ENCODE results near the gene ZFP64. TPM values are rescaled to one million over a fixed set of nuclear protein-coding genes. Genes with fewer than 3 reads are reported as not detected.

ZFP64 gene
- total RNA-seq, 4 donors from 2014 or later: 7.0 to 15.4 (median 14.2) TPM

DNA sequence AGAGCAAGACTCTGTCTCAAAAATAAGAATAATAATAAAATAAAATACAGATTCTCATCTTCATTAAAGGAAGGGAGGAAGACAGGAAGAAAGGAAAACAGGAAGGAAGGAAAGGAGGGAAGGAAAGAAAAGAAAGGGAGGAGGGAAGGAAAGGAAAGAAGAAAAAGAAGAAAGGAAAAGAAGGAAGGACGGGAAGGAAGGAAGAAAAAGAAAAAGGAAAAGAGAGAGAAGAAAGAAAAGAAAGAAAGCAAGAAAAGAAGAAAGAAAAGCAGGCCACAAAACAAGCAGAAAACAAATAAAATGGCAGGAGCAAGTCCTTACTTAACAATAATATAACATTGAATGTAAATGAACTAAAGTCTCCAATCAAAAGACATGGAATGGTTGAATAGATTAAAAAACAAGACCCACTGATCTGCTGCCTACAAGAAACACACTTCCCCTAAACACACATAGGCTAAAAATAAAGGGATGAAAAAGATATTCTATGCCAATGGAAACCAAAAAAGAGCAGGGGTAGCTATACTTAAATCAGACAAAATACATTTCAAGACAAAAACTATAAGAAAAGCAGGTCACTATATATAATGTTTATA is 60.4 kb downstream of the ZFP64 start:
- WGBS, 2 donors (ENCODE audit: low coverage in 1 of 2): 100% methylated on average over 1 of the region's 1 CpG
- peaks cover 0 to 6% of the 10 kb centered on the region in 2 donors for H3K36me3 ChIP-seq
- no peaks in the 10 kb centered on the region for H3K27me3 ChIP-seq
- H3K4me1 ChIP-seq: no peaks in the 10 kb centered on the region
- H3K4me3 ChIP-seq: no peak overlapping the region
- no peak for ATAC-seq
- H3K9me3 ChIP-seq: no peaks in the 10 kb centered on the region
- H3K27ac ChIP-seq: no peak overlapping the region
- TF ChIP-seq POLR2AphosphoS5 (IDR thresholded peaks at IDR 0.05) (no peak), POLR2A (IDR thresholded peaks at IDR 0.05) (no peak), EP300 (IDR thresholded peaks at IDR 0.05) (no peak)
- TF ChIP-seq, protein P1, sequence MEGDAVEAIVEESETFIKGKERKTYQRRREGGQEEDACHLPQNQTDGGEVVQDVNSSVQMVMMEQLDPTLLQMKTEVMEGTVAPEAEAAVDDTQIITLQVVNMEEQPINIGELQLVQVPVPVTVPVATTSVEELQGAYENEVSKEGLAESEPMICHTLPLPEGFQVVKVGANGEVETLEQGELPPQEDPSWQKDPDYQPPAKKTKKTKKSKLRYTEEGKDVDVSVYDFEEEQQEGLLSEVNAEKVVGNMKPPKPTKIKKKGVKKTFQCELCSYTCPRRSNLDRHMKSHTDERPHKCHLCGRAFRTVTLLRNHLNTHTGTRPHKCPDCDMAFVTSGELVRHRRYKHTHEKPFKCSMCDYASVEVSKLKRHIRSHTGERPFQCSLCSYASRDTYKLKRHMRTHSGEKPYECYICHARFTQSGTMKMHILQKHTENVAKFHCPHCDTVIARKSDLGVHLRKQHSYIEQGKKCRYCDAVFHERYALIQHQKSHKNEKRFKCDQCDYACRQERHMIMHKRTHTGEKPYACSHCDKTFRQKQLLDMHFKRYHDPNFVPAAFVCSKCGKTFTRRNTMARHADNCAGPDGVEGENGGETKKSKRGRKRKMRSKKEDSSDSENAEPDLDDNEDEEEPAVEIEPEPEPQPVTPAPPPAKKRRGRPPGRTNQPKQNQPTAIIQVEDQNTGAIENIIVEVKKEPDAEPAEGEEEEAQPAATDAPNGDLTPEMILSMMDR (IDR thresholded peaks at IDR 0.05): no peak

DNA sequence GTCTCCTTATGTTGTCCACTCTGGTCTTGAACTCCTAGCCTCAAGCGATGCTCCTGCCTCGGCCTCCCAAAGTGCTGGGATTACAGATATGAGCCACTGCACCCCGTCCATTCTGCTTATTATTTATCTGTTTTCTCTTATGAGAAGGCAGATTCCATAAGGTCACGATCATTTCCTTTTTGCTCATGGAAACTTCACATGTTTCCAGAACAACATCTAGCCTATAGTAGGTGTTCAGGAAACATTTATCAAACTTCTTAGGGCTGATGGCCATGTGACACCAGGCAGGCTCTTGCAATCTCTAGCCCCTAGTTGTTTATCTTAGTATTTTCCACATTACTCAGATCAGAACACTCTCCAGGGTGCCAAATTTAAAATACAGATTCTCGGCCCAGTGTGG is 61.2 kb downstream of the ZFP64 start:
- Histone ChIP-seq H3K4me1 (no peaks in the 10 kb centered on the region), H3K36me3 (peaks cover 0 to 3% of the 10 kb centered on the region in 2 donors), H3K9me3 (no peaks in the 10 kb centered on the region), H3K4me3 (no peak overlapping the region), H3K27me3 (no peaks in the 10 kb centered on the region), H3K27ac (no peak overlapping the region)
- TF ChIP-seq POLR2A (IDR thresholded peaks at IDR 0.05) (no peak), EP300 (IDR thresholded peaks at IDR 0.05) (no peak), POLR2AphosphoS5 (IDR thresholded peaks at IDR 0.05) (no peak)
- TF ChIP-seq, protein P1 (IDR thresholded peaks at IDR 0.05): no peak
- no peak for ATAC-seq
- WGBS, 2 donors (ENCODE audit: low coverage in 1 of 2): 83 to 98% methylated on average over 1 to 5 of the region's 5 CpGs

DNA sequence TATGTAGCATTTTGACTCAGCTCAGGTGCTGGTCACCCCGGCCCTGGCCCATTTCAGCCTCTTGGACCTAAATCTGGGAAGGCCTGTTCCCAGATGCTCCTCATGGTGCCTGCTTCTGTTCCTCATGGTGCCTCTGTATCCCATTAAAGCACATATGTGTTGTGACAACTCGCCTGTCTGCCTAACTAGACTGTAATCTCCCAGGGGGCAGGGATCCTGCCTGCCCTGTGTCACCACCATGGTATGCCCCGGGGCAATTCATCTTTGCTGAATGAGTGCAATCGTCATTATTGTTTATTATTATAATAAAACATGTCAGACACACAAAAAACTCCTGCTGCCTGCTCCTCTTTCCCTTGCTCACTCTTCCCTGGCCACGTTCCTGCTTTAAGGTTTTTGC is 62.0 kb downstream of the ZFP64 start:
- 78 to 100% methylated on average over 2 to 4 of the region's 5 CpGs for WGBS, 2 donors (ENCODE audit: low coverage in 1 of 2)
- no peak for ATAC-seq
- no peaks in the 10 kb centered on the region for H3K4me1 ChIP-seq
- no peaks in the 10 kb centered on the region for H3K36me3 ChIP-seq
- no peak overlapping the region for H3K27ac ChIP-seq
- TF ChIP-seq EP300 (IDR thresholded peaks at IDR 0.05) (no peak), POLR2A (IDR thresholded peaks at IDR 0.05) (no peak)
- H3K9me3 ChIP-seq: no peaks in the 10 kb centered on the region
- no peak overlapping the region for H3K4me3 ChIP-seq
- no peaks in the 10 kb centered on the region for H3K27me3 ChIP-seq

DNA sequence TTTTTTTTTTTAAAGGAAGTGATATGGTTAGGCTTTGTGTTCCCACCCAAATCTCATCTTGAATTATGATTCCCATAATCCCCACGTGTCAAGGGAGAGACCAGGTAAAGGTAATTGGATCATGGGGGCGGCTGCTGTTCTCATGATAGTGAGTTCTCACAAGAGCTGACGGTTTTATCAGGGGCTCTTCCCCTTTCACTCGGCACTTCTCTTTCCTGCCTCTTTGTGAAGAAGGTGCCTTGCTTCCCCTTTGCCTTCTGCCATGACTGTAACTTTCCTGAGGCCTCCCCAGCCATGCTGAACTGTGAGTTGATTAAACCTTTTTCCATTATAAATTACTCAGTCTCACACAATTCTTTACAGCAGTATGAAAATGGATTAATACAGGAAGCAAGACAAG is 64.3 kb downstream of the ZFP64 start:
- TF ChIP-seq POLR2A (IDR thresholded peaks at IDR 0.05): no peak
- TF ChIP-seq, protein P1 (IDR thresholded peaks at IDR 0.05): no peak
- no peak for TF ChIP-seq POLR2AphosphoS5 (IDR thresholded peaks at IDR 0.05)
- no peak for TF ChIP-seq EP300 (IDR thresholded peaks at IDR 0.05)
- 71 to 89% methylated on average over 3 to 4 of the region's 4 CpGs for WGBS, 2 donors (ENCODE audit: low coverage in 1 of 2)

DNA sequence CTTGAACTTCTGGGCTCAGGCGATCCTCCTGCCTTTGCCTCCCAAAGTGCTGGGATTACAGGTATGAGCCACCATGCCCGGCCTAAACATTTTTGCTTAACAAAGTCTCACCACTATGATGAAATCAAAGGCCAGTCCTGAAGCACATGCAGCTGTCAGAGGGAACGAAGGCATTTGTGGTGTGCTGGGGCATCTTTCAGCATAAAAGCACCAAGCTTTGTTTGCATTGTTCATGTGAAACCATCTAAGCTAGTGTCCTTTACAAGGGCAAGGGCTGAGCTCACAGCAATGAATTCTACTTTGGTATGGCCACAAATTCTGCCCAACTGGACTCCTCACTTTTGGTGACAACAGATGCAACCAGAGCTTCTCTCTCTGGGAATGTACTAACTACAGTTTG is 66.8 kb downstream of the ZFP64 start:
- TF ChIP-seq EP300 (IDR thresholded peaks at IDR 0.05) (no peak), POLR2AphosphoS5 (IDR thresholded peaks at IDR 0.05) (no peak)
- TF ChIP-seq, protein P1 (IDR thresholded peaks at IDR 0.05): no peak

More for the DNA sequence above, 64.3 kb downstream of the ZFP64 start:
- H3K36me3 ChIP-seq: peaks cover 0 to 15% of the 10 kb centered on the region in 2 donors
- no peaks in the 10 kb centered on the region for H3K9me3 ChIP-seq
- no peaks in the 10 kb centered on the region for H3K4me1 ChIP-seq
- H3K4me3 ChIP-seq: no peak overlapping the region
- no peak overlapping the region for H3K27ac ChIP-seq
- ATAC-seq: no peak
- no peaks in the 10 kb centered on the region for H3K27me3 ChIP-seq

More for the DNA sequence above, 66.8 kb downstream of the ZFP64 start:
- no peak overlapping the region for H3K4me3 ChIP-seq
- no peak for ATAC-seq
- 94% methylated on average over 2 of the region's 3 CpGs; no CpG with 5 or more reads in 1 of the 2 donors for WGBS, 2 donors (ENCODE audit: low coverage in 1 of 2)
- no peaks in the 10 kb centered on the region for H3K4me1 ChIP-seq
- H3K27ac ChIP-seq: no peak overlapping the region
- peaks cover 0 to 27% of the 10 kb centered on the region in 2 donors for H3K36me3 ChIP-seq
- H3K27me3 ChIP-seq: no peaks in the 10 kb centered on the region
- no peaks in the 10 kb centered on the region for H3K9me3 ChIP-seq
